ENCODE data around the gene ATG13. TPM values are rescaled to one million over a fixed set of nuclear protein-coding genes. Genes with fewer than 3 reads are reported as not detected.

Gene ATG13
- total RNA-seq, 4 donors from 2014 or later, result 42.0 to 151 (median 98.0) TPM

GRCh38 chr11:46663277-46663940 is 46.1 kb downstream of the ATG13 start:
- intact Hi-C loops (cut with DNase I; ENCODE audit: low total_unique reads), result no loop called here
- TF ChIP-seq POLR2A (IDR thresholded peaks at IDR 0.05) (no peak), CTCF (IDR thresholded peaks at IDR 0.05) (no peak)
- no peak overlapping the region for H3K4me3 ChIP-seq (ENCODE audit: low read depth, poor library complexity, severe bottlenecking)
- no peak for DNase-seq (ENCODE audit: low spot score in 2 of 2)
- whole genome bisulfite sequencing, 2 donors, result 88 to 89% methylated on average over 4 of the region's 4 CpGs

GRCh38 chr11:46664612-46665011 is 47.3 kb downstream of the ATG13 start:
- intact Hi-C loops (cut with DNase I; ENCODE audit: low total_unique reads), result no loop called here
- H3K4me3 ChIP-seq (ENCODE audit: low read depth, poor library complexity, severe bottlenecking), result no peak overlapping the region
- WGBS, 2 donors, result 67 to 72% methylated on average over 6 of the region's 6 CpGs
- no peak for DNase-seq (ENCODE audit: low spot score in 2 of 2)
- TF ChIP-seq CTCF (IDR thresholded peaks at IDR 0.05), result no peak
- TF ChIP-seq POLR2A (IDR thresholded peaks at IDR 0.05), result no peak

- peak in 1 of 2 donors; percentile 76 for DNase-seq (ENCODE audit: low spot score in 2 of 2)
- H3K4me3 ChIP-seq (ENCODE audit: low read depth, poor library complexity, severe bottlenecking), result no peak overlapping the region
- intact Hi-C loops (cut with DNase I; ENCODE audit: low total_unique reads), result no loop called here
- 57 to 69% methylated on average over 1 of the region's 1 CpG for WGBS, 2 donors
- TF ChIP-seq CTCF (IDR thresholded peaks at IDR 0.05) (no peak), POLR2A (IDR thresholded peaks at IDR 0.05) (no peak)
These were observed 48.0 kb downstream of the ATG13 start for GRCh38 chr11:46665356-46665755.

GRCh38 chr11:46666516-46666915 is 49.2 kb downstream of the ATG13 start:
- intact Hi-C loops (cut with DNase I; ENCODE audit: low total_unique reads), result no loop called here
- WGBS, 2 donors, result 59 to 61% methylated on average over 5 of the region's 5 CpGs
- H3K4me3 ChIP-seq (ENCODE audit: low read depth, poor library complexity, severe bottlenecking), result no peak overlapping the region
- no peak for TF ChIP-seq CTCF (IDR thresholded peaks at IDR 0.05)
- TF ChIP-seq POLR2A (IDR thresholded peaks at IDR 0.05), result no peak
- peak in 1 of 2 donors; percentile 36 for DNase-seq (ENCODE audit: low spot score in 2 of 2)

GRCh38 chr11:46667043-46667481 is 49.7 kb downstream of the ATG13 start:
- no peak overlapping the region for H3K4me3 ChIP-seq (ENCODE audit: low read depth, poor library complexity, severe bottlenecking)
- 74% methylated on average over 2 of the region's 2 CpGs for WGBS, 2 donors
- TF ChIP-seq CTCF (IDR thresholded peaks at IDR 0.05) (no peak), POLR2A (IDR thresholded peaks at IDR 0.05) (no peak)
- peak in 1 of 2 donors; percentile 76 for DNase-seq (ENCODE audit: low spot score in 2 of 2)
- intact Hi-C loops (cut with DNase I; ENCODE audit: low total_unique reads), result no loop called here

Measured in lower leg skin (tissue), 4 donors.